Mononuclear cell (primary cell): ENCODE results near the gene IQCF2. TPM values are rescaled to one million over a fixed set of nuclear protein-coding genes. Genes with fewer than 3 reads are reported as not detected.
"Not testable (repeated sequence)": the region's sequence is repeated elsewhere in the genome, so short reads cannot be mapped to it uniquely, and the experiment has no call there.

Source experiments
- H3K27me3 ChIP-seq: 2 replicates; pipeline ENCODE4 v1.6.0; 2011; ENCODE audit warnings: low read length, control low read depth; ENCODE audit not compliant: insufficient read depth
- H3K4me1 ChIP-seq: 2 replicates; pipeline ENCODE4 v1.5.1; 2011; ENCODE audit warnings: mild to moderate bottlenecking, low read length, control low read depth; ENCODE audit not compliant: insufficient read depth
- H3K4me3 ChIP-seq: 2 replicates; pipeline ENCODE4 v1.5.1; 2011; ENCODE audit warnings: mild to moderate bottlenecking, low read length, moderate library complexity
- H3K9me3 ChIP-seq: 2 replicates; pipeline ENCODE4 v1.5.1; 2011; ENCODE audit warnings: low read depth, mild to moderate bottlenecking, control low read depth, low read length
- total RNA-seq: library from RNA; depleted of rRNA; stranded (reverse); fragments of >200 nt; gene quantifications from one replicate; pipeline ENCODE4 v1.2.3, GENCODE V29; 2012

Gene IQCF2
- total RNA-seq, 1 donor, result not detected

DNA sequence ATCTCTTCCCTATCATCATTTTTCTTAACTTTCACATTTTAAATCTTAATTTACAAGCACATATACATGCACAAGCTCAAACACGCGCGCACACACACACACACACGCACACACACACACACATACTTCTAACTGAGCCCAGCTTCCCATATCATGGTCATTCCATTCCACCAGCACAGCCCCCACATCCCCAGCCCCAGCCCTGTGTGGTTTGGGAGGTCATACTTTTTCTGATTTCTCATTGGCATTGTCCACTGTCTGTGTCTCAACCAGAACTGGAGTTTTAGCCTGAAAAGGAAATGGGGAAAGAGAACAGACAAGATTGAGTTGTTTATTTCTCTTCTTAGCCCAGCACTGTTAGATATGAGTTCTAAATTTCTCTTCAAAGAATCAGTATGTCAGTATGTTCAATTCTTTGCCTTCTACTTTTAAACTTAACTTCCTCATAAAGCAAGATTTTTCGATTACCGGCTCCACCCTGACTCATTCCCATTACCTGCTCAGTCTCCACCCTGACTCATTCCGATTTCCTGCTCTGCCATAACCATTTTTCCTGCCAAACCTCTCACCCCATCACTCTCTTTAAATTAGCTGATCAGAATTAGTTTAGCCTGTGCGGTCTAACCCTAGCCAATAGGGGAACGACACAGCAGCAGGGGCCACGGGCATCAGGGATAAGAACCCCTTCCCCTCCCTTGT, 35.3 kb downstream of the IQCF2 start:
- Histone ChIP-seq H3K27me3 (peaks cover 3% of the 10 kb centered on the region), H3K4me1 (no peaks in the 10 kb centered on the region), H3K9me3 (no peaks in the 10 kb centered on the region), H3K4me3 (no peak overlapping the region)

DNA sequence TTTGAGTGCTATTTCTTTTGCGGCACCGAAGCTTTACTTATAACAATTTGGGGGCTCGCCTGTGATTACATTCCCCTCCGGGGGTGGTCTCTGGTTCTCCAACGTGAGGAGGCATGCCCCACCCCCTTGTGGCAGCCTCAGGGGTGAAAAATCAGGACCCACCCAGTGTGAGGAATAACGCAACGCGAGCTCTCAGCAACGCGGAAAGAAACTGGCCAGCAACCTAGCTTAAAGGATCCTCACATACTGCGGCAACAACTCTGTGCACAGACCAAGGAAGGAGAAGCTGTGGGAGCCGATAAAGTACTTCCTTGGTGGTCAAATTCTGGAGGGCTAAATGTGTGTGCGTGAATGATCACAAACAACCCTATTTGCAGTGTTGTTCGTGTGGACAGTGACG, 36.0 kb downstream of the IQCF2 start:
- Histone ChIP-seq H3K4me3 (no peak overlapping the region), H3K27me3 (peaks cover 3% of the 10 kb centered on the region), H3K4me1 (no peaks in the 10 kb centered on the region), H3K9me3 (no peaks in the 10 kb centered on the region)

DNA sequence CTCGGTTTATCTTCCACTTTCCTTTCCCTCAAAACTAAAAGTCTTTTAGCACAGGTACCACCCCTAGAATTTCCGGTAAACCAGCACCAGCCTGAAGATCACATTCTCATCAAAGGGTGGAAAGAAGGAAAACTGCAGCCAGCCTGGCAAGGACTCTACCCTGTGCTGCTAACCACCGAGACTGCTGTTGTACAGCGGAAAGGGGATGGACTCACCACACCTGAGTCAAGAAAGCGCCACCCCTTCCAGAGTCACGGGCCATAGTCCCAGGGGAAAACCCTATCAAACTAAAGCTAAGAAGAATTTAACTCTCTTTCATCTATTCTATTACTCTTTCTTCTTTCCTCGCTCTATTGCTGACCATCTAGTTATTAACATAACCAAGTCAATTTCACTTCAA, 38.6 kb downstream of the IQCF2 start:
- not testable (repeated sequence) for H3K4me1 ChIP-seq, H3K27me3 ChIP-seq, H3K9me3 ChIP-seq, H3K4me3 ChIP-seq

DNA sequence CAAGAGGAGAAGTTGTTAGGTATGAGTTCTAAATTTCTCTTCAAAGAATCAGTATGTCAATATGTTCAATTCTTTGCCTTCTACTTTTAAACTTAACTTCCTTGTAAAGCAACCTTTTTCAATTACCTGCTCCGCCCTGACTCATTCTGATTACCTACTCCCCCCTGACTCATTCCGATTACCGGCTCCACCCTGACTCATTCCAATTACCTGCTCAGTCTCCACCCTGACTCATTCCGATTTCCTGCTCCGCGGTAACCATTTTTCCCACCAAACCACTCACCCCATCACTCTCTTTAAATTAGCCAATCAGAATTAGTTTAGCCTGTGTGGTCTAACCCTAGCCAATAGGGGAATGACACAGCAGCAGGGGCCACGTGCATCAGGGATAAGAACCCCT, 40.9 kb downstream of the IQCF2 start:
- H3K4me3 ChIP-seq, H3K9me3 ChIP-seq, H3K4me1 ChIP-seq, H3K27me3 ChIP-seq: not testable (repeated sequence)

GRCh38 chr3:51904034-51904823, 42.8 kb downstream of the IQCF2 start:
- no peak overlapping the region for H3K4me3 ChIP-seq
- no peaks in the 10 kb centered on the region for H3K27me3 ChIP-seq
- H3K4me1 ChIP-seq, result no peaks in the 10 kb centered on the region
- no peaks in the 10 kb centered on the region for H3K9me3 ChIP-seq

DNA sequence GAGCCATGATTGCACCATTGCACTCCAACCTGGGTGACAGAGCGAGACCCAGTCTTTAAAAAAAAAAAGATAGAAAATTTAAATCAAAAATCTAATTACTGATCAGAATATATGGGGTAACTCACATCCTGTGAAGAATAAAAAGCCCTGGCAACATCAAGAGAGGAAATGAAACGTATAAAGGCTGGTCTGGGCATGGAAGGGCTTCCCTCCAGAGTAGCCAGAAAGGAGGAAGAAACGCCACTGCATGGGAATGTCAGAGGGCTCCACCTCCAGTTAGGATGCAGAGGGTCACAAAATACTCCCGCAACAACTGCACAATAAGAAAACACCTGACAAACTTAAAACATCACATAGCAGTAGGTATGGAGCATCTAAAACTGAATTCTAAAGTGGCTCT, 46.6 kb downstream of the IQCF2 start:
- Histone ChIP-seq H3K9me3 (no peaks in the 10 kb centered on the region), H3K4me3 (no peak overlapping the region), H3K4me1 (no peaks in the 10 kb centered on the region), H3K27me3 (no peaks in the 10 kb centered on the region)

Other genes starting within 250 kb of the IQCF2 start
- gene TEX264, start 190.4 kb upstream of the IQCF2 start, total RNA-seq, result 20.1 TPM
- 1.6 TPM for gene GRM2, start 154.5 kb upstream of the IQCF2 start, total RNA-seq
- gene IQCF6, start 82.4 kb upstream of the IQCF2 start, total RNA-seq, result not detected
- not detected for gene IQCF5, start 14.0 kb downstream of the IQCF2 start, total RNA-seq
- gene IQCF1, start 41.7 kb downstream of the IQCF2 start, total RNA-seq, result not detected
- 2.7 TPM for gene RRP9, start 80.3 kb downstream of the IQCF2 start, total RNA-seq
- 6.2 TPM for gene PARP3, start 80.7 kb downstream of the IQCF2 start, total RNA-seq
- gene GPR62, start 93.8 kb downstream of the IQCF2 start, total RNA-seq, result 0.10 TPM
- 5.6 TPM for gene PCBP4, start 105.8 kb downstream of the IQCF2 start, total RNA-seq
- 41.8 TPM for gene ABHD14B, start 112.4 kb downstream of the IQCF2 start, total RNA-seq
- gene ABHD14A, start 113.4 kb downstream of the IQCF2 start, total RNA-seq, result 6.6 TPM
- 3.3 TPM for gene ACY1, start 121.9 kb downstream of the IQCF2 start, total RNA-seq
- gene RPL29, start 134.3 kb downstream of the IQCF2 start, total RNA-seq, result 1,675 TPM
- gene DUSP7, start 195.0 kb downstream of the IQCF2 start, total RNA-seq, result 7.0 TPM